Cardiac muscle cell (in vitro differentiated cells and primary cell): ENCODE data around the gene TPRA1. TPM values are rescaled to one million over a fixed set of nuclear protein-coding genes. Genes with fewer than 3 reads are reported as not detected.

Experiments
- DNase-seq, 2 donors: peaks; one replicate each; pipeline versions ENCODE4 v3.0.0 to v3.0.0-alpha.2; 2010 to 2017; ENCODE audit warnings: low read depth in 1 of 2, low spot score in 1 of 2
- H3K27ac ChIP-seq: fragments of 200-600 bp; sonication (generic); 2 replicates; pipeline ENCODE4 v1.5.1; 2016
- H3K27me3 ChIP-seq: fragments of 200-600 bp; sonication (generic); 2 replicates; pipeline ENCODE4 v1.6.0; 2016; ENCODE audit warnings: control low read depth
- H3K36me3 ChIP-seq: fragments of 200-600 bp; sonication (generic); 2 replicates; pipeline ENCODE4 v1.5.1; 2016; ENCODE audit warnings: control low read depth
- H3K4me1 ChIP-seq: fragments of 200-600 bp; sonication (generic); 2 replicates; pipeline ENCODE4 v1.8.1; 2017; ENCODE audit warnings: low read depth, mild to moderate bottlenecking, mixed run types
- H3K4me3 ChIP-seq: fragments of 200-600 bp; sonication (generic); 2 replicates; pipeline ENCODE4 v1.5.1; 2016; ENCODE audit warnings: mild to moderate bottlenecking
- H3K9me3 ChIP-seq: fragments of 200-600 bp; sonication (generic); 2 replicates; pipeline ENCODE4 v1.5.1; 2017; ENCODE audit warnings: low read depth, mild to moderate bottlenecking, control low read depth
- polyA plus RNA-seq: library from polyadenylated mRNA; unstranded; fragments of >200 nt; fragmentation: Nextera tagmentation; extraction: Ambion mirVana; gene quantifications from 2 replicates; pipeline ENCODE4 v1.2.1, GENCODE V29; 2016
- total RNA-seq: library from RNA; depleted of rRNA; stranded (reverse); fragments of >200 nt; gene quantifications from 2 replicates; pipeline ENCODE4 v1.2.3, GENCODE V29; 2016
- TF ChIP-seq, protein P1 (sequence below): IDR thresholded peaks from 2 replicates; pipeline ENCODE4 v1.5.1; 2012; ENCODE audit warnings: low read depth, mild to moderate bottlenecking, low read length

The TPRA1 gene
- total and polyA plus RNA-seq, 2 experiments from 2014 or later, result 40.7 to 43.3 TPM

DNA sequence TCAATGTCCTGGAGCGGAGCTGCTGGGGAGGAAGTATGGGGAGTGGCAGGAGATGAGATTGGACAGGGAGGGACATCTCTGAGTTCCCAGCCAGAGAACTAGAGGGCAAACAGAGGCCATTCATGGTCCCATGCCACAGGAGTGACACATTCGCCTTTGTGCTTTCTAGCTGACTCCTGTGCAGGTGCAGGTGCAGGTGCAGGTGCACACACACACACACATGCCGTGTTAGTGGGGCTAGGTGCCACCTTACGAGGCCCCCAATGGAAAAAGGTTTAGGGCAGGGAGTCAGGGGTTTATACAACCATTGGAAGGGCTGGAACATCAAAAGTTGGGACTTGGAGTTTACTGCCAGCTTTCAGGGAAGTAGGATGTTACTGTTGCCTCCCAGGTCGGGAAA lies 52.0 kb downstream of the TPRA1 start:
- H3K36me3 ChIP-seq, result no peaks in the 10 kb centered on the region
- DNase-seq, result no peak
- H3K27me3 ChIP-seq, result no peaks in the 10 kb centered on the region
- no peak overlapping the region for H3K27ac ChIP-seq
- H3K9me3 ChIP-seq, result no peaks in the 10 kb centered on the region
- TF ChIP-seq, protein P1, sequence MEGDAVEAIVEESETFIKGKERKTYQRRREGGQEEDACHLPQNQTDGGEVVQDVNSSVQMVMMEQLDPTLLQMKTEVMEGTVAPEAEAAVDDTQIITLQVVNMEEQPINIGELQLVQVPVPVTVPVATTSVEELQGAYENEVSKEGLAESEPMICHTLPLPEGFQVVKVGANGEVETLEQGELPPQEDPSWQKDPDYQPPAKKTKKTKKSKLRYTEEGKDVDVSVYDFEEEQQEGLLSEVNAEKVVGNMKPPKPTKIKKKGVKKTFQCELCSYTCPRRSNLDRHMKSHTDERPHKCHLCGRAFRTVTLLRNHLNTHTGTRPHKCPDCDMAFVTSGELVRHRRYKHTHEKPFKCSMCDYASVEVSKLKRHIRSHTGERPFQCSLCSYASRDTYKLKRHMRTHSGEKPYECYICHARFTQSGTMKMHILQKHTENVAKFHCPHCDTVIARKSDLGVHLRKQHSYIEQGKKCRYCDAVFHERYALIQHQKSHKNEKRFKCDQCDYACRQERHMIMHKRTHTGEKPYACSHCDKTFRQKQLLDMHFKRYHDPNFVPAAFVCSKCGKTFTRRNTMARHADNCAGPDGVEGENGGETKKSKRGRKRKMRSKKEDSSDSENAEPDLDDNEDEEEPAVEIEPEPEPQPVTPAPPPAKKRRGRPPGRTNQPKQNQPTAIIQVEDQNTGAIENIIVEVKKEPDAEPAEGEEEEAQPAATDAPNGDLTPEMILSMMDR, result no peak
- H3K4me3 ChIP-seq, result no peak overlapping the region
- no peaks in the 10 kb centered on the region for H3K4me1 ChIP-seq

GRCh38 chr3:127536830-127537812 lies 53.4 kb downstream of the TPRA1 start:
- no peak for DNase-seq
- no peak overlapping the region for H3K27ac ChIP-seq
- H3K27me3 ChIP-seq, result no peaks in the 10 kb centered on the region
- TF ChIP-seq, protein P1, result no peak
- H3K9me3 ChIP-seq, result no peaks in the 10 kb centered on the region
- no peaks in the 10 kb centered on the region for H3K36me3 ChIP-seq
- no peak overlapping the region for H3K4me3 ChIP-seq
- H3K4me1 ChIP-seq, result no peaks in the 10 kb centered on the region

DNA sequence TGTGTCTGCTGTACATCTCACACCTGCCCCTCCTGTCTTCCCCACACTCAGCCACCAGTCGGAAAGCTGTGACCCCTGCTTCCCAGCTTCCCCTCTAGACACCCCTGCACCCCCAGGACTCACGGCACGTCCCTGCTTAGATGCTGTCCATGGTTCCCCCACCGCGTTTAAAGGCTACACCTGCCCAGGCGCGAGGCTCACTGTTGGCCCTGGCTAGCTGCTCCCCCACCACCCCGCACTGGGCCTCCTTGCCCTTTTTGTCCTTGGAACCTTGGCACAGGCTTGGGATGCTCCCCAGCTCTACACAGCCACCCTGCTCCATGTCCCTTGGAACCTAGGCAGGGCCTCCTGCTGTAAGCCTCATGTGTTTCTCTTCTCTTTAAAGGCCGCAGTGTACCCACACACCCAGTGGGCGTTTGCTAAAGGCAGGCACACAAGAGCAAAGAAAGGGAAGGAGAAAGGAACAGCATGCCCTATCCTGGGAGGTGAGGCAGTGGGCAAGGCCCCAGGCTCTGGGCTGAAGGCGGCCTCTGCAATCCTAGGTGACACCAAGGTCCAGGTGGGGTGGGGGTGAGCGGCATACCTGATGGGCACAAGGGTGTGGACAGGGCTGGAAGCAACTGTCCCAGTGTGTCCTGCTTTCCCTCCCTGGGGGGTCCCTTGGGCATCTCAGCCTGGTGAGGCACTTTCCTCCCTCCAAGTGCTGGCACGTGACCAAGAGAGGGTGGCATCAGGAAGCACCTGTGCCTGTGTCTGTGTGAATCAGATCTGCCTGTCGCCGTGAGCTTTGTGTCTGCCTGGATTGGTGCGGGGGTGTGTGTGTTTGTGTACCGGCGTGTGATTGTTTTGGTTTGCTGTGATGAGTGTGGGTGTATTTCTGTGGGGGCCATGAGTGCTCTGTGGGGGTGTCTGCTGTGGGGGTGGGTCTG lies 54.4 kb downstream of the TPRA1 start:
- Histone ChIP-seq H3K27ac (no peak overlapping the region), H3K27me3 (no peaks in the 10 kb centered on the region)

GRCh38 chr3:127535106-127535785 lies 55.3 kb downstream of the TPRA1 start:
- no peak for DNase-seq
- H3K9me3 ChIP-seq, result no peaks in the 10 kb centered on the region
- H3K27me3 ChIP-seq, result no peaks in the 10 kb centered on the region
- H3K36me3 ChIP-seq, result no peaks in the 10 kb centered on the region
- H3K4me3 ChIP-seq, result no peak overlapping the region
- no peak overlapping the region for H3K27ac ChIP-seq
- H3K4me1 ChIP-seq, result no peaks in the 10 kb centered on the region
- TF ChIP-seq, protein P1, result no peak

More for the DNA sequence above, 54.4 kb downstream of the TPRA1 start:
- TF ChIP-seq, protein P1, result no peak
- H3K4me3 ChIP-seq, result no peak overlapping the region
- no peaks in the 10 kb centered on the region for H3K9me3 ChIP-seq
- no peaks in the 10 kb centered on the region for H3K4me1 ChIP-seq
- DNase-seq, result no peak
- H3K36me3 ChIP-seq, result no peaks in the 10 kb centered on the region

- Histone ChIP-seq H3K36me3 (no peaks in the 10 kb centered on the region), H3K27me3 (no peaks in the 10 kb centered on the region), H3K27ac (no peak overlapping the region), H3K9me3 (no peaks in the 10 kb centered on the region), H3K4me1 (no peaks in the 10 kb centered on the region), H3K4me3 (no peak overlapping the region)
- DNase-seq, result no peak
- TF ChIP-seq, protein P1, result no peak
Measured at GRCh38 chr3:127534564-127534963, 56.0 kb downstream of the TPRA1 start.
